ENCODE measurements around the gene ZNF775.

Gene ZNF775

DNA sequence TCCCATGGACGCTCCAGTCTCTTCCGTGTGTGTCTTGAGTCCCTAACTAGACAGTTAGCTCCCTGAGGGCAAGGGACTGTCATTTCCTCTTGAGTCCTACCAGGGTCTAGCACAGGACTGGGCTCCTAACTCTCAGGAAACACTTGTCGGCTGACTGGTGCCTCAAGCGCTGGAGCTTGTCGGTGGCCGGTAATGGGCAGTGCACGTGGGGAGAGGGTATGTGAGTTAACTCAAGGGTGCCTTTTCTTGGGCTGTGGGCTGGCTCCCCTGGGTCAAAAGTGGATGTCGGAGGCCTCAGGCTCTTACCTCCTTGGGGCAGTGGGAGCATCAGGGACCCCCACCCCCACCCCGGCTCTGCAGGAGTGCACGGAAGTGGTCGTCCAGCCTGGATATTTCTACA is 32.9 kb downstream of the ZNF775 start:
- TF ChIP-seq TAF1 (IDR thresholded peaks at IDR 0.05; ENCODE audit: borderline replicate concordance, low read depth, low read length), result no peak
- TF ChIP-seq POLR2A (IDR thresholded peaks at IDR 0.05; ENCODE audit: low read depth, low read length), result no peak
- TF ChIP-seq POLR2AphosphoS5 (IDR thresholded peaks at IDR 0.05; ENCODE audit: low read depth, low read length), result no peak
- DNase-seq (ENCODE audit: insufficient read length), result no peak
- FAIRE-seq, result no peak

- no peak for FAIRE-seq
- no peak for DNase-seq (ENCODE audit: insufficient read length)
- no peak for TF ChIP-seq POLR2A (IDR thresholded peaks at IDR 0.05; ENCODE audit: low read depth, low read length)
- no peak for TF ChIP-seq TAF1 (IDR thresholded peaks at IDR 0.05; ENCODE audit: borderline replicate concordance, low read depth, low read length)
- no peak for TF ChIP-seq POLR2AphosphoS5 (IDR thresholded peaks at IDR 0.05; ENCODE audit: low read depth, low read length)
Observed at GRCh38 chr7:150412518-150413488, 33.7 kb downstream of the ZNF775 start.

- no peak for FAIRE-seq
Observed at GRCh38 chr7:150413640-150414081, 34.5 kb downstream of the ZNF775 start.

DNA sequence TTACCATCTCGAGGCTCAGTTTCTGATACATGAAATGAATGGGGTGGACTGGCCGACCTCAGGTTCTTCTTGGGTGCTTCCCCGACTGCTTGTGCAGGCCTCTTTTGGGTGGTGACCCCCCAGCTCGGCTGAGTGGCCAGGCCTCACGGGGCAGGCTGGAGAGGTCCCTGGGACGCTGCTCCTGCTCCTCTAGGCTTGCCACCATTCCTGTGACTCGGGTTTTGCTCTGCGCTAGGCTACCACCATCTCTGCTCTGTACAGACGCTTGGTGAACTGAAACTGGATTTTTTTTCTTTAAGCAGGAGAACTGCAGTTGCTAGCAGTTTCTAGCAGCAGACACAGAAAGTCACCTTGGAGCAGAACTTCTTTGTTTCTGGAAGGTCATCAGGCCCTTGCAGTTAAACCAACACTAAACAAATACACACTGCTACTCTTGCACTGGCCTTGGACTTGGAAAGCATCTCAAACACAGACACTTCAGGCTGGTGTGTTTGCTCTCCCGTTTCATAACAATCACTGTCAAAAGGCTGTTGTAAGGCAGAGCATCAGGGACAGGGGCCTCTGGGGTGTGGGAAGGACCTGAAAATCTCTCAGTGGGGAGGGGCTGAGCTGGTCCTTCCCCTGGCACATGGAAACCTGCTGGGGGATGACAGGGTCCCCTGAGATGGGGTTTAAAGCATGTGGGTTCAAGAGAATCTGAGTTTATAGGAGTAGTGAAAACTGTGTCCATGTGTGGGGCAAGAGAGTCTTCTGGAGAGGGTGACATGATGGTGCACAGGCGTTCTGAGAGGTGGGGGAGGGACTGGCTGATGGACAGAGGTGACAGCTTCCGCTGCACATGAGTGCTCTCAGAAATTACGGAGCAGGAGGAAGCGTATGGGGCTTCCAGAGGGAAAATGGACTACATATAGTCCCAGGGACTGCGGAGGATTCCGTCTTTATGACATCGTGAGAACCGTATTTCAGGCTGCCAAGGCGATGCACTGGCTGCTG is 36.3 kb downstream of the ZNF775 start:
- no peak for FAIRE-seq
- TF ChIP-seq POLR2A (IDR thresholded peaks at IDR 0.05; ENCODE audit: low read depth, low read length) (no peak), TAF1 (IDR thresholded peaks at IDR 0.05; ENCODE audit: borderline replicate concordance, low read depth, low read length) (no peak), POLR2AphosphoS5 (IDR thresholded peaks at IDR 0.05; ENCODE audit: low read depth, low read length) (no peak)
- no peak for DNase-seq (ENCODE audit: insufficient read length)

More at GRCh38 chr7:150413640-150414081, 34.5 kb downstream of the ZNF775 start:
- no peak for DNase-seq (ENCODE audit: insufficient read length)
- TF ChIP-seq POLR2AphosphoS5 (IDR thresholded peaks at IDR 0.05; ENCODE audit: low read depth, low read length) (no peak), POLR2A (IDR thresholded peaks at IDR 0.05; ENCODE audit: low read depth, low read length) (no peak), TAF1 (IDR thresholded peaks at IDR 0.05; ENCODE audit: borderline replicate concordance, low read depth, low read length) (no peak)

- TF ChIP-seq POLR2A (IDR thresholded peaks at IDR 0.05; ENCODE audit: low read depth, low read length) (no peak), POLR2AphosphoS5 (IDR thresholded peaks at IDR 0.05; ENCODE audit: low read depth, low read length) (no peak), TAF1 (IDR thresholded peaks at IDR 0.05; ENCODE audit: borderline replicate concordance, low read depth, low read length) (no peak)
- DNase-seq (ENCODE audit: insufficient read length) (no peak), FAIRE-seq (no peak)
Observed at GRCh38 chr7:150417239-150417638, 38.1 kb downstream of the ZNF775 start.

DNA sequence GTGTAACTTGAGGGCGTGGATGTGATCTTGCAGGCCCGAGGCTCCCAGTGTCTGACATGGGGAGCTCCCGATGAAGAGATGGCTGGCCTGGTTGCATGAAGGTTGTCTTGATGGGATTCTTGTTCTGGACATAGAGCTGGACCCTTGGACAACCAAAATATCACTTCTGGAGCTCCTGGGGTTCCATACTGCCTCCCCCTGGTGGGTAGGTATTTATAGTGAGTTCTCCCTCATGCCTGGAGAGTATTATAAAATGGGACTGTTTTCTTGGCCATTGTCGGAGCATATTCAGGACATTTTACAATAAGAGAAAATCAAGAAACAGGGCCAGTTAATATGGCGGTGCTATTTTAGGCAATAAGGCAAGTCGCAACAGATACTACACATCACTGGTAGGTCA is 38.7 kb downstream of the ZNF775 start:
- no peak for FAIRE-seq
- TF ChIP-seq POLR2AphosphoS5 (IDR thresholded peaks at IDR 0.05; ENCODE audit: low read depth, low read length) (no peak), TAF1 (IDR thresholded peaks at IDR 0.05; ENCODE audit: borderline replicate concordance, low read depth, low read length) (no peak), POLR2A (IDR thresholded peaks at IDR 0.05; ENCODE audit: low read depth, low read length) (no peak)

GRCh38 chr7:150420242-150420641 is 41.1 kb downstream of the ZNF775 start:
- FAIRE-seq, result no peak
- DNase-seq (ENCODE audit: insufficient read length), result no peak
- TF ChIP-seq POLR2AphosphoS5 (IDR thresholded peaks at IDR 0.05; ENCODE audit: low read depth, low read length), result no peak
- no peak for TF ChIP-seq TAF1 (IDR thresholded peaks at IDR 0.05; ENCODE audit: borderline replicate concordance, low read depth, low read length)
- no peak for TF ChIP-seq POLR2A (IDR thresholded peaks at IDR 0.05; ENCODE audit: low read depth, low read length)

More for the DNA sequence above, 38.7 kb downstream of the ZNF775 start:
- no peak for DNase-seq (ENCODE audit: insufficient read length)

- FAIRE-seq, result peak; percentile 87
- peak; percentile 74 for DNase-seq (ENCODE audit: insufficient read length)
- TF ChIP-seq POLR2AphosphoS5 (IDR thresholded peaks at IDR 0.05; ENCODE audit: low read depth, low read length) (no peak), POLR2A (IDR thresholded peaks at IDR 0.05; ENCODE audit: low read depth, low read length) (no peak)
Observed at GRCh38 chr7:150420987-150421674, 42.0 kb downstream of the ZNF775 start.

GRCh38 chr7:150421831-150422230 is 42.7 kb downstream of the ZNF775 start:
- DNase-seq (ENCODE audit: insufficient read length) (no peak), FAIRE-seq (no peak)
- TF ChIP-seq POLR2AphosphoS5 (IDR thresholded peaks at IDR 0.05; ENCODE audit: low read depth, low read length) (no peak), TAF1 (IDR thresholded peaks at IDR 0.05; ENCODE audit: borderline replicate concordance, low read depth, low read length) (no peak), POLR2A (IDR thresholded peaks at IDR 0.05; ENCODE audit: low read depth, low read length) (no peak)

- TF ChIP-seq POLR2AphosphoS5 (IDR thresholded peaks at IDR 0.05; ENCODE audit: low read depth, low read length) (no peak), POLR2A (IDR thresholded peaks at IDR 0.05; ENCODE audit: low read depth, low read length) (no peak), TAF1 (IDR thresholded peaks at IDR 0.05; ENCODE audit: borderline replicate concordance, low read depth, low read length) (no peak)
- no peak for DNase-seq (ENCODE audit: insufficient read length)
- no peak for FAIRE-seq
Observed at GRCh38 chr7:150425670-150426069, 46.5 kb downstream of the ZNF775 start.

Data from GM12892 (cell line).